IPS-11a (cell line): ENCODE measurements around the gene AQP1.

Source experiments
- H3K4me3 ChIP-seq: one replicate; pipeline ENCODE4 v1.5.1; 2013; ENCODE audit warnings: low read depth, low read length, control low read depth

The AQP1 gene

GRCh38 chr7:30881448-30881847, 30.2 kb upstream of the AQP1 start:
- no peak overlapping the region for H3K4me3 ChIP-seq

DNA sequence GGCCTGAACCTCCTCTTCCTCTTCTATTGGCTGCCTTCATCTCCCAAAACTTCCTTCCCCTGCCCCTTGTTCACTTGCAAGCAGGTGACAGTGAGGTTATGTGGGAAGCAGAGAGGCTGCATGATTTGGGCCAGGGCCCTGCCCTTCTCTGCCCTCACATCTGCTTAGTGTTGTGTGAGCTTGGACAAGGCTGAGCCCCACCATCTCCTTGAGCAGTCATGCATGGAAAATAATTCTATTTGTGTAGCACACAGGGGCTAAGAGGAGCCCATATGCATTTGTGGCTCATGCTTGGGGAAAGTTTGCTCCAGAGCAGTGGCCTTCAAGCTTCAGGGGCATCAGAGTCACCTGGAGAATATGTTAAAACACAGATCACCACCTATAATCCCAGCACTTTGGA, 26.8 kb upstream of the AQP1 start:
- no peak overlapping the region for H3K4me3 ChIP-seq

- no peak overlapping the region for H3K4me3 ChIP-seq
These were observed 25.0 kb upstream of the AQP1 start for GRCh38 chr7:30886608-30887011.

GRCh38 chr7:30887464-30887872, 24.2 kb upstream of the AQP1 start:
- H3K4me3 ChIP-seq = no peak overlapping the region

DNA sequence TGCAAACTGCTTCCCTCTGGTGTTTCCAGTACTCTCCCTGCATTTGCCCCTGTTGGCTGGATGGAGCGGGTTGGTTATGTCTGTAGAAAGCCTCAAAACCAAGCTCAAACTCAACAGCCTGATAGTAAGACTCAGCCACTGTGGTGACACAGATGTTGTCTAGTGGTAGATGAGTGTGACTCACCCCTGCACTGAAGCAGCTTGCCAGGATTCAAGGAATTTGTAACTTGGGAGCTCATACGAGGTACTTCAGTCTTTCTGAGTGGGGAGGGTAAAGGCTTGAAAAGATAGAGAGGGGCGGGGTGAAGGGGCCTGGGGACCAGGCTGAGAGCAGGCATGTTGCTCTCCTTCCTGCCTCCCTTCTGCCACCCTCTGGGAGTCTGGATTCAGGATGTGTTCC, 22.9 kb upstream of the AQP1 start:
- H3K4me3 ChIP-seq = no peak overlapping the region

GRCh38 chr7:30890226-30890625, 21.4 kb upstream of the AQP1 start:
- no peak overlapping the region for H3K4me3 ChIP-seq

DNA sequence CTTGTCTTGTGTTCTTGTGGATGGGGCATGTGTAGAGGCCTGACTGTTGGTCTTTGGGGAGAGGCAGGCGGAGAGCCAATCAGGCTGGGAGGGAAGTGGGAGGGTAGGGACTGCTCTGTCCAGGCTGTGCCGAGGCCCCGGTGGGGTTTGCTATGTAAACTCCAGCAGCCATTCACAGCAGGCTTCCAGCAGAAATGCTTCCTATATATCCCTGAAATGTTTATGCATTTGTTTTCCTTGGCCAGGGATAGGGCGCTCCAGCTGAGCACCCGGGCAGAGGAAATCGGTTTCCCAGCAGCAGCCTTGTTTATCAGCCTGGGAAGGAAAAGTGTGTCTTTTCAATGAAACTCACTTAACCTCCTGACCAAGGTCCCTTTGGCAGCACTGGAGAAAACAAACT, 18.3 kb upstream of the AQP1 start:
- no peak overlapping the region for H3K4me3 ChIP-seq

DNA sequence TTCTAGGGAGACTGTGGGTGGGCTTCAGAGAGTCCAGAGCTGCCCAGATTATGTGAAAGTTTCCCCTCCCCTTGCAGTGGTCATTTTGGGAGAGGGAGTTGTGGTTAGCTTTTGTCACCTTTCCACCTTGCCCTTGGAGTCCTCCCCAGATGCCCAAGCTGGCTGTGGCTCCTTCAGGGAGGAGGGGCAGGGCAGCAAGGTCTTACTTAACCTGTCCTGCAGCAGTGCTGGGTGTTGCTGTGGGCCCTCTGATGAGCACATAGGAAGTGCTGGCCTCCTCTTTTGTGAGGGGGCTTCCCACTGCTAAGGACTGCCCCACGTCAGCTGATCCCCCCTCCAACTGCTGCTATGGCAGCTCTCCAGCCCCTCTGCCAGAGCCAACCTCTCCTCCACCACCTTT, 17.6 kb upstream of the AQP1 start:
- H3K4me3 ChIP-seq = no peak overlapping the region

- no peak overlapping the region for H3K4me3 ChIP-seq
These were observed 16.6 kb upstream of the AQP1 start for GRCh38 chr7:30894866-30895605.

- no peak overlapping the region for H3K4me3 ChIP-seq
These were observed 15.6 kb upstream of the AQP1 start for GRCh38 chr7:30896036-30896435.

DNA sequence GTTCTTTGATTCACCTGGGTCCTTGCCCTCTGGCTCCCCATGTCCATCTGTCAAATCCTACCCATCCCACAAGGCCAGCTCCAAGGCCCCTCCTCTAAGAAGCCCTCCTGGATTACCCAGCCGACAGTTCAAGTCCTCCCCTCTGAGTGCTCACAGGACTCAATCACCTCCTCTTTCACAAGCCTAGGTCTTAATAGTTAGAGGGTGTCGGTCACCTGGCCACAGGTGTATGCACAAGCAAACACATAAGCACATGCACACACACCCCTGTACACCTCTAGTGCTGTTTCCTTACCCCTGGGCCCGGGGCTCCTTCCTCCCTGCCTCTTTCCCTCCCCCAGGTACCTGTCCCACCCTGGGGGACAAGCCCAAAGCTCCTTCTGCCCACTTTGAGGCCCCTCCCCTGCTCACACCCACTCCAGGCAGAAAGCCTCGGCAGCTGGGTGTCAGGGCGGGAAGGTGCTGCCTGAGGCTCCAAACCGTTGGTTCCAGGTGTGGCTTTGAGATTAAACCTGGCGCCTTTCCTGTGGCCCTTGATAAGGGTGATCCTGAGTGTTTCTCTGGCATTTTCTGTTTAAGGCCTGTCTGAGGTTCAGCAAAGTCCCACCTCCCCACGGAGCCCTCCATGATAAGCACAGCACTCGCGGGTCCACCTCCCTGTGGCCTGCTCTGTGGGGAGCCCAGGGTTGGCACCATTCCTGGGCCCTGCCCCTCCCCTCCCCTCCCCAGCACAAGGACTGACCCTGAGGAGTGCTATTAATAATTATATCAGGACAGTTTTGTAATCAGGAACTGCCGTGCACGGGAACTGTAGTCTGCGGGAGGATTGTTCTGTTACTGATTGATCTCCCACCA, 14.6 kb upstream of the AQP1 start:
- no peak overlapping the region for H3K4me3 ChIP-seq

GRCh38 chr7:30897770-30898169, 13.9 kb upstream of the AQP1 start:
- H3K4me3 ChIP-seq = no peak overlapping the region

DNA sequence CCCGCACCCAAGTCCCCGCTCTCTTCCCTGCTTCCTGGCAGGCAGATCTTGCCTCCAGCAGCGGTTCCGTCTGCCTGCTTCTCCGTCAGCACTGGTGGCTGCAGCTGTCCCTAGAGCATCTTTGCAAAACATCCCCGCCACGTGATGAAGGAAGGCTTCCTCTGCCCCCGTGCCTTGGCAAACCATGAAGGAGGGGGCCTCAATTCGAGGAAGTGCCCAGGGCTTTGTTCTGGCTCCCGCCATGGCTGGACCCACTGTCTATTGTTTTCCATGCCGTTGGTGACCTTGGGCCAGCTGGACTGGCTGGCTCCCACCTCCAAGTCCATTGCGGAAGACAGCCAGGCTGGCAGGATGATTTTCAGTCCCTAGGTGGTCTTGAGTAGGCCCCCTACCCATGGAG, 13.2 kb upstream of the AQP1 start:
- H3K4me3 ChIP-seq = no peak overlapping the region

GRCh38 chr7:30899066-30899465, 12.6 kb upstream of the AQP1 start:
- no peak overlapping the region for H3K4me3 ChIP-seq

- H3K4me3 ChIP-seq = no peak overlapping the region
These were observed 12.0 kb upstream of the AQP1 start for GRCh38 chr7:30899630-30900029.

DNA sequence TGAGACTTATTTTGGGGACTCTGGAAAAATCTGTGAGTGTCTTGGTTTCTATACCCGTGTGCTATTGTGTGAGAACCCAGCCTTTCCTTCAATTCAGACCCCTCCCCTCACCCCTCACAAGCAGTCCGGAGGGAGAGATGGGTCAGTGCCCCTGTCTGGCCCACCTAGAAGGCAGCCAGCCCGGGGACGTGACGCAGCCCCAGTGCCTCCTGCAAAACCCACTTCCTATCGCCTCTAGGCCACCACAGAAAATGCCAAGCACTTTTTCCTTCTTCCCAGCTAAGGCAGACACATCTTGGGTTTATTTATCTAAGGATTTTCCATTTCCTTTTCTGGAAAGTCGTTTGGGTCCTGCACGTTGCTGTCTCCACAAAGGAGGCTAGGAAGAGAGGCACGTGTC, 11.6 kb upstream of the AQP1 start:
- no peak overlapping the region for H3K4me3 ChIP-seq

GRCh38 chr7:30900803-30901362, 10.8 kb upstream of the AQP1 start:
- no peak overlapping the region for H3K4me3 ChIP-seq

GRCh38 chr7:30901856-30902255, 9.8 kb upstream of the AQP1 start:
- H3K4me3 ChIP-seq = no peak overlapping the region

DNA sequence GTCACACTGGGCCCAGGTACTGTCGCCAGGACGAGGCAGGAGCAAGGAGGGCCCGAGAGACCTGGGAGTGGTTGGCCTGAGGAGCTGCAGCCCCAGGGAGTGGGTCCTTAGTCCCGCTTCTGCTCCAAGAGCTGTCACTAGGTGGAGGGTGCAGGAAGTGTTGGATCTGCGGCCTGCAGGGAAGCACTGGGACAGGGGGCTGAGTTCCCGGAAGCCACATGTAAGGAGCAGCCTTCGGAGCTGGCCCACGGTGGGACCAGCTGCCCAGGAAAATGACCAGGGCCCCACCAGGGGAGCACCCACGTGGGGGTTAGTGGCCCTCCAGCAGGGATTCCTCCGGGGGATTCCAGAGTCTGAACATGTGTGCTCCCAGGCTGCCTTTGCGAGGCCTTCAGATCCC, 9.2 kb upstream of the AQP1 start:
- no peak overlapping the region for H3K4me3 ChIP-seq

- no peak overlapping the region for H3K4me3 ChIP-seq
These were observed 8.5 kb upstream of the AQP1 start for GRCh38 chr7:30903146-30903545.

GRCh38 chr7:30904561-30904960, 7.1 kb upstream of the AQP1 start:
- no peak overlapping the region for H3K4me3 ChIP-seq
